GM23338 (cell line): Measurements from ENCODE around the gene PTH2. TPM values are rescaled to one million over a fixed set of nuclear protein-coding genes. Genes with fewer than 3 reads are reported as not detected.

ENCODE experiments used
- ATAC-seq: fragments of 200-7000 bp; cut with Tn5 transposase; 3 replicates; pipeline ENCODE4 v1.9.1; 2020
- DNase-seq: peaks from one replicate; pipeline ENCODE4 v3.0.0-alpha.2; 2015; ENCODE audit warnings: low spot score
- H2AFZ ChIP-seq: fragments of 200-600 bp; sonication (generic); 2 replicates; pipeline ENCODE4 v1.8.0; 2016; ENCODE audit warnings: antibody characterized with exemption, mild to moderate bottlenecking, moderate library complexity
- H3F3A ChIP-seq: fragments of 200-600 bp; sonication (generic); replicated peaks from 2 replicates; pipeline ENCODE4 v1.8.0; 2017; ENCODE audit warnings: antibody characterized with exemption, mixed run types, low read depth
- H3K27ac ChIP-seq: fragments of 200-600 bp; sonication (generic); 2 replicates; pipeline ENCODE4 v1.6.1; 2016; ENCODE audit warnings: low read depth
- H3K27me3 ChIP-seq: fragments of 200-600 bp; sonication (generic); 2 replicates; pipeline ENCODE4 v1.8.0; 2016; ENCODE audit warnings: mild to moderate bottlenecking, mixed run types, moderate library complexity; ENCODE audit not compliant: insufficient read depth
- H3K36me3 ChIP-seq: fragments of 200-600 bp; sonication (generic); 2 replicates; pipeline ENCODE4 v1.8.0; 2016; ENCODE audit warnings: mild to moderate bottlenecking; ENCODE audit not compliant: insufficient read depth
- H3K4me1 ChIP-seq: fragments of 200-600 bp; sonication (generic); 2 replicates; pipeline ENCODE4 v1.8.0; 2016; ENCODE audit warnings: mild to moderate bottlenecking, moderate library complexity; ENCODE audit not compliant: insufficient read depth
- H3K4me2 ChIP-seq: fragments of 200-600 bp; sonication (generic); 2 replicates; pipeline ENCODE4 v1.7.1; 2017; ENCODE audit warnings: mixed run types
- H3K4me3 ChIP-seq: fragments of 200-600 bp; sonication (generic); 2 replicates; pipeline ENCODE4 v1.6.1; 2016; ENCODE audit warnings: mixed run types
- H3K79me2 ChIP-seq: fragments of 200-600 bp; sonication (generic); replicated peaks from 2 replicates; pipeline ENCODE4 v1.8.0; 2017; ENCODE audit warnings: mild to moderate bottlenecking; ENCODE audit not compliant: insufficient read depth
- H3K9me2 ChIP-seq: fragments of 200-600 bp; sonication (generic); 2 replicates; pipeline ENCODE4 v1.8.0; 2017; ENCODE audit not compliant: insufficient read depth
- H4K20me1 ChIP-seq: fragments of 200-600 bp; sonication (generic); replicated peaks from 2 replicates; pipeline ENCODE4 v1.8.0; 2017; ENCODE audit warnings: mild to moderate bottlenecking; ENCODE audit not compliant: insufficient read depth
- H3K27ac Mint-ChIP-seq: 2 replicates; pipeline ENCODE4 v1.8.0; 2020; ENCODE audit warnings: inconsistent platforms, mild to moderate bottlenecking, moderate library complexity, mixed read lengths
- H3K27me3 Mint-ChIP-seq: 3 replicates; pipeline ENCODE4 v1.8.0; 2022; ENCODE audit warnings: low read depth, mild to moderate bottlenecking, moderate library complexity, mixed read lengths, inconsistent platforms; ENCODE audit not compliant: insufficient read depth, poor library complexity
- H3K36me3 Mint-ChIP-seq: 3 replicates; pipeline ENCODE4 v1.8.0; 2021; ENCODE audit warnings: low read depth, mild to moderate bottlenecking, inconsistent platforms, moderate library complexity, mixed read lengths
- H3K4me1 Mint-ChIP-seq: 3 replicates; pipeline ENCODE4 v1.8.0; 2020; ENCODE audit warnings: mild to moderate bottlenecking, inconsistent platforms, mixed read lengths
- H3K4me3 Mint-ChIP-seq: 3 replicates; pipeline ENCODE4 v1.8.0; 2021; ENCODE audit warnings: moderate library complexity, mild to moderate bottlenecking, inconsistent platforms, mixed read lengths
- H3K9me3 Mint-ChIP-seq: 3 replicates; pipeline ENCODE4 v1.8.0; 2020; ENCODE audit warnings: moderate library complexity, mild to moderate bottlenecking, inconsistent platforms, mixed read lengths
- EZH2 ChIP-seq: fragments of 200-600 bp; sonication (generic); IDR thresholded peaks from one replicate; pipeline ENCODE4 v1.8.0; 2017; ENCODE audit warnings: antibody characterized with exemption, mild to moderate bottlenecking, low read depth; ENCODE audit not compliant: unreplicated experiment
- JUNB ChIP-seq: IDR thresholded peaks from one replicate; pipeline ENCODE4 v1.6.1; 2016; ENCODE audit warnings: antibody characterized with exemption; ENCODE audit not compliant: unreplicated experiment
- POLR2AphosphoS5 ChIP-seq: IDR thresholded peaks from 2 replicates; pipeline ENCODE4 v1.6.1; 2016; ENCODE audit warnings: antibody characterized with exemption, low read depth
- ZNF114 ChIP-seq: fragments of 250-450 bp; sonication (Bioruptor Pico); IDR thresholded peaks from 2 replicates; pipeline ENCODE4 v1.5.0; 2020; ENCODE audit warnings: mild to moderate bottlenecking, moderate library complexity
- ZNF331 ChIP-seq: fragments of 250-450 bp; sonication (Bioruptor Pico); IDR thresholded peaks from 2 replicates; pipeline ENCODE4 v1.5.0; 2020; ENCODE audit warnings: low read depth, mild to moderate bottlenecking, moderate library complexity
- polyA plus RNA-seq: library from polyadenylated mRNA; unstranded; fragments of >200 nt; fragmentation: Nextera tagmentation; extraction: Ambion mirVana; gene quantifications from 2 replicates; pipeline ENCODE4 v1.2.1, GENCODE V29; 2016
- total RNA-seq: library from RNA; depleted of rRNA; stranded (reverse); fragments of >200 nt; shearing (Covaris generic); gene quantifications from 2 replicates; pipeline ENCODE4 v1.2.3, GENCODE V29; 2014
- TF ChIP-seq, protein P1 (sequence below): fragments of 250-450 bp; sonication (Bioruptor Pico); IDR thresholded peaks from 2 replicates; pipeline ENCODE4 v1.5.0; 2020; ENCODE audit warnings: mild to moderate bottlenecking, moderate library complexity
- TF ChIP-seq, protein P2 (sequence below): IDR thresholded peaks from 2 replicates; pipeline ENCODE4 v1.6.1; 2016; ENCODE audit warnings: antibody characterized with exemption

Gene PTH2
- total and polyA plus RNA-seq, 2 experiments from 2014 or later, result 1.6 TPM; not detected in 1

DNA sequence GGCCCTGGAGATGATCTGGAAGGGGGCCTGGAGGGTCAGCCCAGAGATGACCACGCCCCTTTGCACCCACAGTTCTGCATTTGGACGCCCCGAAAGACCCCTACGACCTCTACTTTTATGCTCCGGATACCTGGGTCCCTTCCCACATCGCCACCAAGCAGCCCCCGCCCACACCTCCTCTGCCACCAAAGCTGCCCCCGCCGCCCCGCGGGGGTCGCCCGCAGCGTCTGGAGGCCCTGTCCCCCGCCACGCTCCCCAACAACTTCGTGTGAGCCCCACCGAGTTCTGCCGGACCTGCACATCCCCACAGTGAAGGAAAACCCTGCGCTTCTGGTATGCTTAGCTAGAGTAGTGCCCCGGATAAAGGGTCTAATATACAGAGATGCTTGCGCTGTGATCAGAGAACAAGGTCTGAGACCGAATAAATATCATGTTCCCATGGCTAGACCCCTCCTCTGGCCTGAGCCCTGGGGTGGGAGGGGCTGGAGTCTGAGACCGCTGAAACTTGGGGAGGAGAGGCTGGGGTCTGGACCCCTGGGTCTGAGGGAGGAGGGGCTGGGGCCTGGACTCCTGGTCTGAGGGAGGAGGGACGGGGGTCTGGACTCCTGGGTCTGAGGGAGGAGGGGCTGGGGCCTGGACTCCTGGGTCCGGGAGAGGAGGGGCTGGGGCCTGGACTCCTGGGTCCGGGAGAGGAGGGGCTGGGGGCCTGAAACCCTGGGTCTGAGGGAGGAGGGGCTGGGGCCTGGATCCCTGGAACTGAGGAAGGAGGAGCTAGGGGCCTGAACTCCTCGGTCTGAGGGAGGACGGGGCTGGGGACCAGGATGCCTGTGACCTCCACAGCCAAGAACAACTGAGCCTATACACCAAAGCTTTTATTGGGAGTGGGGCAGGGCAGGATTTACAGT is 5.6 kb upstream of the PTH2 start (continued):
- TF ChIP-seq, protein P1, sequence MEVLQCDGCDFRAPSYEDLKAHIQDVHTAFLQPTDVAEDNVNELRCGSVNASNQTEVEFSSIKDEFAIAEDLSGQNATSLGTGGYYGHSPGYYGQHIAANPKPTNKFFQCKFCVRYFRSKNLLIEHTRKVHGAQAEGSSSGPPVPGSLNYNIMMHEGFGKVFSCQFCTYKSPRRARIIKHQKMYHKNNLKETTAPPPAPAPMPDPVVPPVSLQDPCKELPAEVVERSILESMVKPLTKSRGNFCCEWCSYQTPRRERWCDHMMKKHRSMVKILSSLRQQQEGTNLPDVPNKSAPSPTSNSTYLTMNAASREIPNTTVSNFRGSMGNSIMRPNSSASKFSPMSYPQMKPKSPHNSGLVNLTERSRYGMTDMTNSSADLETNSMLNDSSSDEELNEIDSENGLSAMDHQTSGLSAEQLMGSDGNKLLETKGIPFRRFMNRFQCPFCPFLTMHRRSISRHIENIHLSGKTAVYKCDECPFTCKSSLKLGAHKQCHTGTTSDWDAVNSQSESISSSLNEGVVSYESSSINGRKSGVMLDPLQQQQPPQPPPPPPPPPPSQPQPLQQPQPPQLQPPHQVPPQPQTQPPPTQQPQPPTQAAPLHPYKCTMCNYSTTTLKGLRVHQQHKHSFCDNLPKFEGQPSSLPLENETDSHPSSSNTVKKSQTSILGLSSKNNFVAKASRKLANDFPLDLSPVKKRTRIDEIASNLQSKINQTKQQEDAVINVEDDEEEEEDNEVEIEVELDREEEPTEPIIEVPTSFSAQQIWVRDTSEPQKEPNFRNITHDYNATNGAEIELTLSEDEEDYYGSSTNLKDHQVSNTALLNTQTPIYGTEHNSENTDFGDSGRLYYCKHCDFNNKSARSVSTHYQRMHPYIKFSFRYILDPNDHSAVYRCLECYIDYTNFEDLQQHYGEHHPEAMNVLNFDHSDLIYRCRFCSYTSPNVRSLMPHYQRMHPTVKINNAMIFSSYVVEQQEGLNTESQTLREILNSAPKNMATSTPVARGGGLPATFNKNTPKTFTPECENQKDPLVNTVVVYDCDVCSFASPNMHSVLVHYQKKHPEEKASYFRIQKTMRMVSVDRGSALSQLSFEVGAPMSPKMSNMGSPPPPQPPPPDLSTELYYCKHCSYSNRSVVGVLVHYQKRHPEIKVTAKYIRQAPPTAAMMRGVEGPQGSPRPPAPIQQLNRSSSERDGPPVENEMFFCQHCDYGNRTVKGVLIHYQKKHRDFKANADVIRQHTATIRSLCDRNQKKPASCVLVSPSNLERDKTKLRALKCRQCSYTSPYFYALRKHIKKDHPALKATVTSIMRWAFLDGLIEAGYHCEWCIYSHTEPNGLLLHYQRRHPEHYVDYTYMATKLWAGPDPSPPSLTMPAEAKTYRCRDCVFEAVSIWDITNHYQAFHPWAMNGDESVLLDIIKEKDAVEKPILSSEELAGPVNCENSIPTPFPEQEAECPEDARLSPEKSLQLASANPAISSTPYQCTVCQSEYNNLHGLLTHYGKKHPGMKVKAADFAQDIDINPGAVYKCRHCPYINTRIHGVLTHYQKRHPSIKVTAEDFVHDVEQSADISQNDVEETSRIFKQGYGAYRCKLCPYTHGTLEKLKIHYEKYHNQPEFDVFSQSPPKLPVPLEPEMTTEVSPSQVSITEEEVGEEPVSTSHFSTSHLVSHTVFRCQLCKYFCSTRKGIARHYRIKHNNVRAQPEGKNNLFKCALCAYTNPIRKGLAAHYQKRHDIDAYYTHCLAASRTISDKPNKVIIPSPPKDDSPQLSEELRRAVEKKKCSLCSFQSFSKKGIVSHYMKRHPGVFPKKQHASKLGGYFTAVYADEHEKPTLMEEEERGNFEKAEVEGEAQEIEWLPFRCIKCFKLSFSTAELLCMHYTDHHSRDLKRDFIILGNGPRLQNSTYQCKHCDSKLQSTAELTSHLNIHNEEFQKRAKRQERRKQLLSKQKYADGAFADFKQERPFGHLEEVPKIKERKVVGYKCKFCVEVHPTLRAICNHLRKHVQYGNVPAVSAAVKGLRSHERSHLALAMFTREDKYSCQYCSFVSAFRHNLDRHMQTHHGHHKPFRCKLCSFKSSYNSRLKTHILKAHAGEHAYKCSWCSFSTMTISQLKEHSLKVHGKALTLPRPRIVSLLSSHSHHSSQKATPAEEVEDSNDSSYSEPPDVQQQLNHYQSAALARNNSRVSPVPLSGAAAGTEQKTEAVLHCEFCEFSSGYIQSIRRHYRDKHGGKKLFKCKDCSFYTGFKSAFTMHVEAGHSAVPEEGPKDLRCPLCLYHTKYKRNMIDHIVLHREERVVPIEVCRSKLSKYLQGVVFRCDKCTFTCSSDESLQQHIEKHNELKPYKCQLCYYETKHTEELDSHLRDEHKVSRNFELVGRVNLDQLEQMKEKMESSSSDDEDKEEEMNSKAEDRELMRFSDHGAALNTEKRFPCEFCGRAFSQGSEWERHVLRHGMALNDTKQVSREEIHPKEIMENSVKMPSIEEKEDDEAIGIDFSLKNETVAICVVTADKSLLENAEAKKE (CRISPR knock-in tag), result no peak
- no peak for TF ChIP-seq EZH2
- TF ChIP-seq, protein P2, sequence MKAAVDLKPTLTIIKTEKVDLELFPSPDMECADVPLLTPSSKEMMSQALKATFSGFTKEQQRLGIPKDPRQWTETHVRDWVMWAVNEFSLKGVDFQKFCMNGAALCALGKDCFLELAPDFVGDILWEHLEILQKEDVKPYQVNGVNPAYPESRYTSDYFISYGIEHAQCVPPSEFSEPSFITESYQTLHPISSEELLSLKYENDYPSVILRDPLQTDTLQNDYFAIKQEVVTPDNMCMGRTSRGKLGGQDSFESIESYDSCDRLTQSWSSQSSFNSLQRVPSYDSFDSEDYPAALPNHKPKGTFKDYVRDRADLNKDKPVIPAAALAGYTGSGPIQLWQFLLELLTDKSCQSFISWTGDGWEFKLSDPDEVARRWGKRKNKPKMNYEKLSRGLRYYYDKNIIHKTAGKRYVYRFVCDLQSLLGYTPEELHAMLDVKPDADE, result no peak

DNA sequence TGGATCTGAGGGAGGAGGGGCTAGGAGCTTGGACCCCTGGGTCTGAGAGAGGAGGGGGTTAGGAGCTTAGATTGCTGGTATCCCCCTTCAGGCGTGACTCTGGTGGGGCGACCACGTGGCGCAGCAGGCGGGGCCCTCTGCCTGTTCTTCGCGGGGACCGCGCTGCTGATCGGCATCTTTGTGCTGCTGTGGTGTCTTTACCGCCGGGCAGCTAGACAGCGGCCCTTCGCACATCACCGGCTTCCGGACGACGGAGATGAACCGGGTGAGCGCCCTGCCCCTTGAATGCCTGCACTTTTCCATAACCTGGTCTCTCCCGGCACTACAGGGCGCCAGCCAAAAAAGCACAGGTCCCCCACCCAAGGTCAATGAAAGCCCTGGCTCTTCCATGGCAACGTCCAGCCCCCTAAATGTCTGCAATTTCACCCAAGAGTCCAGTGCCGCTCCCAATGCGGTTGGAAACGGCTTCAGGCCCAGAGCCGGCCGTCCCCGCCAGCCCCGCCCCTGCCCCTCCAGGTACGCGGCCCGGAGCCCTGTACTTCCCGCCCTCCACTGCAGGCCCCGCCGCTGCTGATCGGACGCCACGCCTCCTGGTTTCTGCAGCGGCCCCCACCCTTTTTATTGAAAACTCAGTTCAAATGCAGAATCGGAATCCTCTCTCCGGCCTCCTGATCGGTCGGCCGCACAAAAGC is 4.8 kb upstream of the PTH2 start:
- Histone ChIP-seq H2AFZ (peak overlapping the region; percentile 90; the same call in 1 of the 2 replicates), H3F3A (peaks cover 43% of the 10 kb centered on the region), H3K79me2 (no peaks in the 10 kb centered on the region), H3K4me2 (peak overlapping the region; percentile 98), H3K9me2 (no peaks in the 10 kb centered on the region), H3K27ac (no peak overlapping the region), H3K4me1 (peaks cover 44% of the 10 kb centered on the region), H3K36me3 (no peaks in the 10 kb centered on the region), H3K27me3 (peaks cover 81% of the 10 kb centered on the region), H4K20me1 (no peaks in the 10 kb centered on the region), H3K4me3 (peak overlapping the region; percentile 82)
- Mint-ChIP-seq H3K9me3 (peaks cover 16% of the 10 kb centered on the region; the same call in 2 of the 3 replicates), H3K27ac (no peak overlapping the region), H3K27me3 (peaks cover 75% of the 10 kb centered on the region), H3K36me3 (peaks cover 5% of the 10 kb centered on the region), H3K4me3 (peak overlapping the region; percentile 81), H3K4me1 (peaks cover 57% of the 10 kb centered on the region)
- DNase-seq (peak; percentile 88), ATAC-seq (peak; percentile 60)
- TF ChIP-seq POLR2AphosphoS5 (peak; percentile 60), JUNB (no peak), ZNF114 (CRISPR knock-in tag) (no peak), ZNF331 (no peak)
